ENCODE results near the gene ZBTB49.
"Not testable (repeated sequence)": the region's sequence is repeated elsewhere in the genome, so short reads cannot be mapped to it uniquely, and the experiment has no call there.

The ZBTB49 gene

GRCh38 chr4:4289941-4290850 is at the start of gene ZBTB49, which contains the start of gene LYAR:
Gene ZBTB49, plus strand, starts transcription at chr4:4290251. Its CDS starts 9,695 bp downstream, at chr4:4299946.
Gene LYAR, minus strand, starts transcription at chr4:4290154. Its CDS starts 6,412 bp downstream, at chr4:4283742.
- no peak for TF ChIP-seq CTCF (IDR thresholded peaks at IDR 0.05; ENCODE audit: low read depth, low read length, missing control alignments)
- peak within 1 kb of the TSS; percentile 93 for H3K4me3 ChIP-seq (ENCODE audit: low read depth, low read length)
- peak; percentile 66 for DNase-seq (ENCODE audit: low read depth)

GRCh38 chr4:4245172-4245571 is 44.9 kb upstream of the ZBTB49 start:
- H3K4me3 ChIP-seq (ENCODE audit: low read depth, low read length): no peak overlapping the region
- no peak for DNase-seq (ENCODE audit: low read depth)
- no peak for TF ChIP-seq CTCF (IDR thresholded peaks at IDR 0.05; ENCODE audit: low read depth, low read length, missing control alignments)

GRCh38 chr4:4247696-4248028 is 42.4 kb upstream of the ZBTB49 start:
- DNase-seq (ENCODE audit: low read depth): no peak
- H3K4me3 ChIP-seq (ENCODE audit: low read depth, low read length): peak overlapping the region; percentile 84
- TF ChIP-seq CTCF (IDR thresholded peaks at IDR 0.05; ENCODE audit: low read depth, low read length, missing control alignments): no peak

- peak within 1 kb of the TSS; percentile 84 for H3K4me3 ChIP-seq (ENCODE audit: low read depth, low read length)
- peak; percentile 82 for DNase-seq (ENCODE audit: low read depth)
- peak; percentile 8 for TF ChIP-seq CTCF (IDR thresholded peaks at IDR 0.05; ENCODE audit: low read depth, low read length, missing control alignments)
These were observed 41.8 kb upstream of the ZBTB49 start, which contains the start of gene TMEM128 for GRCh38 chr4:4248029-4248884. Gene TMEM128, minus strand, starts transcription at chr4:4248223. Its CDS starts 21 bp downstream, at chr4:4248202.

- TF ChIP-seq CTCF (IDR thresholded peaks at IDR 0.05; ENCODE audit: low read depth, low read length, missing control alignments): no peak
- peak overlapping the region; percentile 84 for H3K4me3 ChIP-seq (ENCODE audit: low read depth, low read length)
- no peak for DNase-seq (ENCODE audit: low read depth)
These were observed 41.2 kb upstream of the ZBTB49 start for GRCh38 chr4:4248885-4249203.

- DNase-seq (ENCODE audit: low read depth); H3K4me3 ChIP-seq (ENCODE audit: low read depth, low read length): not testable (repeated sequence)
These were observed 40.7 kb upstream of the ZBTB49 start for GRCh38 chr4:4249342-4249741.

GRCh38 chr4:4249866-4250265 is 40.2 kb upstream of the ZBTB49 start:
- DNase-seq (ENCODE audit: low read depth): no peak
- no peak overlapping the region for H3K4me3 ChIP-seq (ENCODE audit: low read depth, low read length)
- no peak for TF ChIP-seq CTCF (IDR thresholded peaks at IDR 0.05; ENCODE audit: low read depth, low read length, missing control alignments)
